Measurements from ENCODE around the gene ADRA2B. TPM values are rescaled to one million over a fixed set of nuclear protein-coding genes. Genes with fewer than 3 reads are reported as not detected.

The ADRA2B gene
- total RNA-seq, 1 experiment from 2014 or later: 2.7 TPM

GRCh38 chr2:96163415-96163767 is 47.0 kb upstream of the ADRA2B start:
- Histone ChIP-seq H3K14ac (ENCODE audit: insufficient read depth, low read length) (no peak overlapping the region), H3K9ac (ENCODE audit: extremely low read depth, insufficient read length, low read length) (no peak overlapping the region), H3K23ac (ENCODE audit: insufficient read length, low read depth, low read length) (no peak overlapping the region), H3T11ph (ENCODE audit: low read length) (no peak overlapping the region), H3K4ac (ENCODE audit: low read depth, low read length) (no peak overlapping the region), H3K18ac (ENCODE audit: insufficient read length, low read depth, low read length) (no peak overlapping the region), H3K4me2 (ENCODE audit: insufficient read depth, insufficient read length, low read length) (no peak overlapping the region), H3K27ac (ENCODE audit: insufficient read length, low read depth, low read length) (no peak overlapping the region), H2AK5ac (ENCODE audit: insufficient read length, low read length) (no peak overlapping the region), H4K8ac (replicated peaks; ENCODE audit: insufficient read length, low read depth, low read length) (no peak overlapping the region), H4K5ac (ENCODE audit: insufficient read length, low read depth, low read length) (no peak overlapping the region), H2BK12ac (ENCODE audit: insufficient read length, low read depth, low read length) (no peak overlapping the region), H3K9me3 (ENCODE audit: control insufficient read depth, low read depth, low read length) (no peaks in the 10 kb centered on the region), H3K23me2 (ENCODE audit: insufficient read length, low read depth, low read length, poor library complexity, severe bottlenecking) (no peaks in the 10 kb centered on the region), H2BK5ac (ENCODE audit: insufficient read length, low read length) (no peak overlapping the region), H4K91ac (ENCODE audit: insufficient read length, low read depth, low read length) (no peak overlapping the region), H3K27me3 (ENCODE audit: insufficient read depth, low read length) (no peaks in the 10 kb centered on the region), H3K79me1 (ENCODE audit: insufficient read depth, low read depth, low read length, poor library complexity, severe bottlenecking) (no peaks in the 10 kb centered on the region), H2AFZ (ENCODE audit: low read length) (no peak overlapping the region), H4K20me1 (ENCODE audit: control insufficient read depth, insufficient read depth, insufficient read length) (no peaks in the 10 kb centered on the region), H2BK20ac (ENCODE audit: low read depth, low read length, poor library complexity, severe bottlenecking) (no peak overlapping the region), H2BK15ac (ENCODE audit: low read depth, low read length) (no peak overlapping the region), H3K56ac (ENCODE audit: insufficient read length, low read depth, low read length) (no peak overlapping the region), H3K79me2 (ENCODE audit: insufficient read depth, low read length) (no peaks in the 10 kb centered on the region), H3K4me1 (ENCODE audit: insufficient read depth, low read length) (peaks cover 2% of the 10 kb centered on the region; the same call in 1 of the 2 replicates), H2BK120ac (ENCODE audit: low read depth, low read length, poor library complexity, severe bottlenecking) (no peak overlapping the region)
- no peak for DNase-seq
- Mint-ChIP-seq H3K4me1 (peaks cover 23% of the 10 kb centered on the region in 2 experiments; a peak in 3 of 4 replicates), H3K27me3 (ENCODE audit: low read depth) (peaks cover 10% of the 10 kb centered on the region), H3K4me3 (no peak overlapping the region), H3K9me3 (no peaks in the 10 kb centered on the region), H3K27ac (peak overlapping the region in 1 of 3 experiments; percentile 52; a peak in 1 of 7 replicates), H3K36me3 (ENCODE audit: insufficient read depth in 1 of 3, low read depth in 3 of 3) (no peaks in the 10 kb centered on the region)
- WGBS (ENCODE audit: extremely low coverage, insufficient read length, low lambda C conversion rate): no CpG with 5 or more reads among the region's 5 CpGs
- TF ChIP-seq, protein P1, sequence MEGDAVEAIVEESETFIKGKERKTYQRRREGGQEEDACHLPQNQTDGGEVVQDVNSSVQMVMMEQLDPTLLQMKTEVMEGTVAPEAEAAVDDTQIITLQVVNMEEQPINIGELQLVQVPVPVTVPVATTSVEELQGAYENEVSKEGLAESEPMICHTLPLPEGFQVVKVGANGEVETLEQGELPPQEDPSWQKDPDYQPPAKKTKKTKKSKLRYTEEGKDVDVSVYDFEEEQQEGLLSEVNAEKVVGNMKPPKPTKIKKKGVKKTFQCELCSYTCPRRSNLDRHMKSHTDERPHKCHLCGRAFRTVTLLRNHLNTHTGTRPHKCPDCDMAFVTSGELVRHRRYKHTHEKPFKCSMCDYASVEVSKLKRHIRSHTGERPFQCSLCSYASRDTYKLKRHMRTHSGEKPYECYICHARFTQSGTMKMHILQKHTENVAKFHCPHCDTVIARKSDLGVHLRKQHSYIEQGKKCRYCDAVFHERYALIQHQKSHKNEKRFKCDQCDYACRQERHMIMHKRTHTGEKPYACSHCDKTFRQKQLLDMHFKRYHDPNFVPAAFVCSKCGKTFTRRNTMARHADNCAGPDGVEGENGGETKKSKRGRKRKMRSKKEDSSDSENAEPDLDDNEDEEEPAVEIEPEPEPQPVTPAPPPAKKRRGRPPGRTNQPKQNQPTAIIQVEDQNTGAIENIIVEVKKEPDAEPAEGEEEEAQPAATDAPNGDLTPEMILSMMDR (conservative IDR thresholded peaks at IDR 0.05): no peak

Measured in H9 (cell line).